H1 (cell line): Measurements from ENCODE around the gene CD44. TPM values are rescaled to one million over a fixed set of nuclear protein-coding genes. Genes with fewer than 3 reads are reported as not detected.

Source experiments
- CHD1 ChIP-seq: IDR thresholded peaks from 2 replicates; pipeline ENCODE4 v1.6.1; 2012; ENCODE audit warnings: low read depth, low read length, improper control_type of control experiment
- CHD7 ChIP-seq: fragments of 300-600 bp; sonication (generic); IDR thresholded peaks from 2 replicates; pipeline ENCODE4 v1.7.1; 2012; ENCODE audit warnings: low read length, moderate library complexity, mild to moderate bottlenecking, inconsistent platforms; ENCODE audit not compliant: insufficient replicate concordance
- RNF2 ChIP-seq: fragments of 200-900, 300-1000 bp; sonication (generic); IDR thresholded peaks from 2 replicates; pipeline ENCODE4 v1.7.1; 2016; ENCODE audit warnings: borderline replicate concordance, low read depth, mild to moderate bottlenecking, antibody characterized with exemption, low read length; ENCODE audit not compliant: poor library complexity, severe bottlenecking; ENCODE audit errors: missing control alignments
- SIX5 ChIP-seq: IDR thresholded peaks from 2 replicates; pipeline ENCODE4 v1.6.1; 2011; ENCODE audit warnings: mild to moderate bottlenecking, low read depth, low read length
- USF2 ChIP-seq: IDR thresholded peaks from 2 replicates; pipeline ENCODE4 v1.6.1; 2011; ENCODE audit warnings: low read length, improper control_type of control experiment
- polyA plus RNA-seq, 7 experiments: library from polyadenylated mRNA; depleted of rRNA in 3 of 7; stranded (reverse) in 5 of 7; unstranded in 2 of 7; fragments of >200 nt in 5 of 7; fragments of 200-250 nt in 2 of 7; gene quantifications; 1 replicate in 5 of 7; 2 replicates in 1 of 7; 4 replicates in 1 of 7; pipeline versions ENCODE4 v1.2.1 to v1.2.3, GENCODE V29; 2011 to 2013; ENCODE audit warnings: missing spikeins in 2 of 7, mixed read lengths in 2 of 7
- total RNA-seq: library from RNA; stranded (reverse); fragmentation: NEBNext Ultra II Directional; extraction: Animal tissue kit (Norgen Biotek cat#: 25700); gene quantifications from 2 replicates; pipeline ENCODE4 v1.2.1, GENCODE V29; 2021

Gene CD44
- total and polyA plus RNA-seq, 2 of the 8 experiments (the other 6 are each of a cell fraction or from before 2014, with no cell fraction given): 11.8 to 13.7 TPM

GRCh38 chr11:35147235-35147634, 8.3 kb downstream of the CD44 start (continued):
- TF ChIP-seq USF2: no peak
- no peak for TF ChIP-seq SIX5
- TF ChIP-seq CHD7: no peak
- no peak for TF ChIP-seq CHD1
- no peak for TF ChIP-seq RNF2
